GM19468 (cell line): ENCODE results near the gene CSPG5.

Experiments used
- ATAC-seq: cut with Tn5 transposase; IDR thresholded peaks from one replicate; pipeline ENCODE4 v1.9.1; 2021; ENCODE audit warnings: mild to moderate bottlenecking, moderate library complexity, moderate number of reproducible peaks; ENCODE audit not compliant: unreplicated experiment; ENCODE audit errors: extremely low read depth

The CSPG5 gene

GRCh38 chr3:47578691-47579632 is at the start of gene CSPG5:
CSPG5 (minus strand) TSS chr3:47578865; CDS start chr3:47578693, 172 bp downstream.
- ATAC-seq, result no peak

GRCh38 chr3:47628426-47628825 is 49.8 kb upstream of the CSPG5 start:
- no peak for ATAC-seq

GRCh38 chr3:47622671-47623461 is 44.2 kb upstream of the CSPG5 start:
- no peak for ATAC-seq

GRCh38 chr3:47617086-47618010 is 38.7 kb upstream of the CSPG5 start:
- ATAC-seq, result no peak

GRCh38 chr3:47614788-47615187 is 36.1 kb upstream of the CSPG5 start:
- no peak for ATAC-seq

GRCh38 chr3:47613722-47614121 is 35.1 kb upstream of the CSPG5 start:
- no peak for ATAC-seq

GRCh38 chr3:47612879-47613278 is 34.2 kb upstream of the CSPG5 start:
- ATAC-seq, result no peak

- no peak for ATAC-seq
Observed at GRCh38 chr3:47612178-47612577, 33.5 kb upstream of the CSPG5 start.

- ATAC-seq, result no peak
Observed at GRCh38 chr3:47611576-47611975, 32.9 kb upstream of the CSPG5 start.

- ATAC-seq, result no peak
Observed at GRCh38 chr3:47610583-47610982, 31.9 kb upstream of the CSPG5 start.

- no peak for ATAC-seq
Observed at GRCh38 chr3:47607335-47607734, 28.7 kb upstream of the CSPG5 start.

- ATAC-seq, result no peak
Observed at GRCh38 chr3:47606165-47606564, 27.5 kb upstream of the CSPG5 start.

GRCh38 chr3:47605652-47606051 is 27.0 kb upstream of the CSPG5 start:
- ATAC-seq, result no peak

- ATAC-seq, result no peak
Observed at GRCh38 chr3:47604145-47604544, 25.5 kb upstream of the CSPG5 start.

- ATAC-seq, result no peak
Observed at GRCh38 chr3:47603332-47603731, 24.7 kb upstream of the CSPG5 start.

GRCh38 chr3:47601281-47601680 is 22.6 kb upstream of the CSPG5 start:
- no peak for ATAC-seq

- no peak for ATAC-seq
Observed at GRCh38 chr3:47594792-47595191, 16.1 kb upstream of the CSPG5 start.

- no peak for ATAC-seq
Observed at GRCh38 chr3:47592066-47592795, 13.6 kb upstream of the CSPG5 start.

- no peak for ATAC-seq
Observed at GRCh38 chr3:47590216-47590615, 11.6 kb upstream of the CSPG5 start.
